HUES64 (cell line): ENCODE measurements around the gene TSPAN4. TPM values are rescaled to one million over a fixed set of nuclear protein-coding genes. Genes with fewer than 3 reads are reported as not detected.

ENCODE experiments used
- H3K27ac ChIP-seq: 2 replicates; pipeline ENCODE4 v1.7.0; 2013; ENCODE audit warnings: low read depth, low read length, inconsistent platforms
- H3K27me3 ChIP-seq: 2 replicates; pipeline ENCODE4 v1.6.1; 2013; ENCODE audit warnings: mild to moderate bottlenecking, low read length; ENCODE audit not compliant: insufficient read depth
- H3K36me3 ChIP-seq: 2 replicates; pipeline ENCODE4 v1.6.1; 2013; ENCODE audit warnings: mild to moderate bottlenecking, low read length; ENCODE audit not compliant: insufficient read depth
- H3K4me1 ChIP-seq: 2 replicates; pipeline ENCODE4 v1.6.1; 2013; ENCODE audit warnings: mild to moderate bottlenecking, low read length, moderate library complexity; ENCODE audit not compliant: insufficient read depth
- H3K4me3 ChIP-seq: 2 replicates; pipeline ENCODE4 v1.5.1; 2013; ENCODE audit warnings: mild to moderate bottlenecking, low read length, moderate library complexity
- H3K9ac ChIP-seq: 2 replicates; pipeline ENCODE4 v1.6.1; 2013; ENCODE audit warnings: mild to moderate bottlenecking, low read depth, low read length
- H3K9me3 ChIP-seq: 2 replicates; pipeline ENCODE4 v1.6.1; 2013; ENCODE audit warnings: low read depth, low read length; ENCODE audit not compliant: insufficient read depth
- WGBS: fragments of 150-250, 120-280 bp; methylation state at CpG from one replicate; pipeline ENCODE4 v1.1.7; 2013; ENCODE audit warnings: missing lambda C conversion rate; 5-methylcytosine and 5-hydroxymethylcytosine counted together
- polyA plus RNA-seq, 2 experiments: library from polyadenylated mRNA; stranded (reverse); fragments of 50-300 nt; gene quantifications; one replicate each; pipeline ENCODE4 v1.2.3, GENCODE V29; 2013

Gene TSPAN4, protein sequence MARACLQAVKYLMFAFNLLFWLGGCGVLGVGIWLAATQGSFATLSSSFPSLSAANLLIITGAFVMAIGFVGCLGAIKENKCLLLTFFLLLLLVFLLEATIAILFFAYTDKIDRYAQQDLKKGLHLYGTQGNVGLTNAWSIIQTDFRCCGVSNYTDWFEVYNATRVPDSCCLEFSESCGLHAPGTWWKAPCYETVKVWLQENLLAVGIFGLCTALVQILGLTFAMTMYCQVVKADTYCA
- polyA plus RNA-seq (2013, experiment 1 of 2) = 46.6 TPM
- 46.0 TPM for polyA plus RNA-seq (2013, experiment 2 of 2)

- Histone ChIP-seq H3K4me1 (peaks cover 12% of the 10 kb centered on the region), H3K27ac (peak within 1 kb of the TSS; percentile 98), H3K36me3 (peaks cover 33% of the 10 kb centered on the region), H3K9ac (peak within 1 kb of the TSS; percentile 100), H3K4me3 (peak within 1 kb of the TSS; percentile 100), H3K27me3 (no peaks in the 10 kb centered on the region), H3K9me3 (no peaks in the 10 kb centered on the region)
- WGBS = under 1% methylated on average over 87 of the region's 87 CpGs
Measured at GRCh38 chr11:842370-843002, at the start of gene TSPAN4, which contains the start of gene POLR2L. Gene TSPAN4, plus strand, starts transcription at chr11:842852. Its CDS starts 7,453 bp downstream, at chr11:850305. Gene POLR2L, minus strand, starts transcription at chr11:842529. Its CDS starts 21 bp downstream, at chr11:842508.

DNA sequence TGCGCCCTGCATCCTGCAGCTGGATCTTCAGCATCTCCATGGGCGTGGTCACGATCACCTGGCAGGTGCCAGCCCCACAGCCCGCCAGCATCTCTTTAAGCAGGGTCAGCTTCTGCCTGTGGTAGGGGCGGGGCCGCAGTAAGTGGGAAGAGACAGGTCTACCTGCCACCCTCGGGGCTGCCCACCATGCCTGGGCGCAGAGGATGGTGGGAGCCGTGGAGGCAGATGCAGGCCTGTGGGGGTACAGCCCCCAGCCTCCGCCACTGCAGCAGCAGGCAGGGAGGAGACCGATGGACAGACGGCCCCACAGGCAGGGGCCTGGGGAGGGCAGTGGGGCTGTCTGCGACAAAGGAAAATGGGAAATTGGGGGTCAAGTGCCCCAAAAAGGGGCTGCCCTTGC lies 49.8 kb upstream of the TSPAN4 start:
- no peak overlapping the region for H3K27ac ChIP-seq
- WGBS = 93% methylated on average over 13 of the region's 13 CpGs
- no peaks in the 10 kb centered on the region for H3K27me3 ChIP-seq
- H3K4me1 ChIP-seq = peaks cover 9% of the 10 kb centered on the region; the same call in 1 of the 2 replicates
- H3K9me3 ChIP-seq = no peaks in the 10 kb centered on the region
- H3K4me3 ChIP-seq = no peak overlapping the region
- no peak overlapping the region for H3K9ac ChIP-seq
- peaks cover 26% of the 10 kb centered on the region; the same call in 1 of the 2 replicates for H3K36me3 ChIP-seq

DNA sequence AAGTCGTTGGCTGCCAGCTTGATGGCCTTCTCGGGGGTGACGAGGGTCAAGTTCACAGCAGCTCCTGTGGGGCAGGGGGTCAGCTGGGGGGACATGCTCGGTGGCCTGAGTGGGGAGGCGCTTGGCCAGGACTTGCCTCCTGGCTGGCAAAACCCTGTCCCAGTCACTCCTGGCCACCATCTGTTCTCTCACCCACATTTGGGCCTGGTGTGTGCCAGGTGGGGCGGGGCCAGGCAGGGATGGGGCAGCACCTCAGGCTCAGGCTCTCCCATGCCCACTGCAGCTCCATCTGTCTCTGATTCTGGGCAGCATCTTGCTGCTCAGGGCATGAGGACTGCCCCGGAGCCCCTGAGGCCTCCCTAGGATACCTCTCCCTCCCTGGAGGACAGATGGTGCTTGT lies 49.1 kb upstream of the TSPAN4 start:
- 89% methylated on average over 7 of the region's 7 CpGs for WGBS
- H3K4me1 ChIP-seq = peaks cover 9% of the 10 kb centered on the region; the same call in 1 of the 2 replicates
- H3K27ac ChIP-seq = no peak overlapping the region
- no peak overlapping the region for H3K4me3 ChIP-seq
- no peaks in the 10 kb centered on the region for H3K27me3 ChIP-seq
- peaks cover 26% of the 10 kb centered on the region; the same call in 1 of the 2 replicates for H3K36me3 ChIP-seq
- H3K9ac ChIP-seq = no peak overlapping the region
- H3K9me3 ChIP-seq = no peaks in the 10 kb centered on the region

DNA sequence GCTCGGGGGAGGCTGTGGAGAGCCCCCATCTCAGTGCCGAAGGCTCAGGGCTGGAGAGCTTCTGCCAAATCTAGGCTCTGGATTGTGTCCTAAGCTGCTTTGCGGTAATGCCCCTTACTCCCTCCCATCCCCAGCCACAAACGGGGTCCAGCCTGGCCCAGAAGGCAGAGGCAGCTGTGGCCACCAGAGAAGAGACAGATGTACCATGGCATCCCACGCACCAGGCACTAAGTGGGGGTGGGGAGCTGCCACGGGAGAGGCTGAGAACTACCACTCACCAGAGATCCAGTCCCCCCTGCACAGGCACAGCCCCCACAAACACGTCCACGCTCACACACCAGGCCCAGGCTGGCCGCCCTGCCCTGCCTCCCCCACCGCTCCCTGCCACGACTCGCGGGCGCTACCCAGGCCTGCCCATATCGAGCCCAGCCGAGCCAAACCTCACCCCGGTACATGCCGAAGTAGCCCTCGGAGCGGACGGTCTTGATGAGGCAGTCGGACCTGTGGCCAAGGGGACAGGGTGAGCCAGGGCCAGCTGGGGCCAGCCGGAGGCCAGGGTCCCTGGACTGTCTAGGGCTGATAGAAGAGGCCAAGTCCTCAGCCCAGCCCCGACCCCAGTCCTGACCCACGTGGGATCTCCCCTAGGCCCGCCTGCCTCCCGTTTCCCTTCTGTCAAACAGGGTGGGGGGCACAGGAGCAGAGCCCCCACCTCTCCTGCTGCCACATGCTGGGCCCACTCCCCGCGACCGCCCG lies 48.5 kb upstream of the TSPAN4 start:
- Histone ChIP-seq H3K4me3 (no peak overlapping the region), H3K9me3 (no peaks in the 10 kb centered on the region), H3K27me3 (no peaks in the 10 kb centered on the region), H3K9ac (no peak overlapping the region), H3K27ac (no peak overlapping the region), H3K36me3 (peaks cover 26% of the 10 kb centered on the region; the same call in 1 of the 2 replicates), H3K4me1 (peaks cover 9% of the 10 kb centered on the region; the same call in 1 of the 2 replicates)
- 95% methylated on average over 31 of the region's 31 CpGs for WGBS

- Histone ChIP-seq H3K27ac (no peak overlapping the region), H3K9me3 (no peaks in the 10 kb centered on the region), H3K4me1 (peaks cover 9% of the 10 kb centered on the region; the same call in 1 of the 2 replicates), H3K36me3 (peaks cover 29% of the 10 kb centered on the region; the same call in 1 of the 2 replicates), H3K27me3 (no peaks in the 10 kb centered on the region), H3K4me3 (no peak overlapping the region), H3K9ac (no peak overlapping the region)
- WGBS = 86% methylated on average over 37 of the region's 38 CpGs
Measured at GRCh38 chr11:794766-795633, 47.7 kb upstream of the TSPAN4 start.

GRCh38 chr11:795634-796564 lies 46.8 kb upstream of the TSPAN4 start:
- Histone ChIP-seq H3K9me3 (no peaks in the 10 kb centered on the region), H3K27ac (no peak overlapping the region), H3K27me3 (no peaks in the 10 kb centered on the region), H3K4me3 (no peak overlapping the region), H3K4me1 (0 out of 2 replicates have a peak, but pooled peaks cover 5% of the 10 kb centered on the region), H3K9ac (no peak overlapping the region), H3K36me3 (peaks cover 32% of the 10 kb centered on the region; the same call in 1 of the 2 replicates)
- 43% methylated on average over 22 of the region's 26 CpGs for WGBS

DNA sequence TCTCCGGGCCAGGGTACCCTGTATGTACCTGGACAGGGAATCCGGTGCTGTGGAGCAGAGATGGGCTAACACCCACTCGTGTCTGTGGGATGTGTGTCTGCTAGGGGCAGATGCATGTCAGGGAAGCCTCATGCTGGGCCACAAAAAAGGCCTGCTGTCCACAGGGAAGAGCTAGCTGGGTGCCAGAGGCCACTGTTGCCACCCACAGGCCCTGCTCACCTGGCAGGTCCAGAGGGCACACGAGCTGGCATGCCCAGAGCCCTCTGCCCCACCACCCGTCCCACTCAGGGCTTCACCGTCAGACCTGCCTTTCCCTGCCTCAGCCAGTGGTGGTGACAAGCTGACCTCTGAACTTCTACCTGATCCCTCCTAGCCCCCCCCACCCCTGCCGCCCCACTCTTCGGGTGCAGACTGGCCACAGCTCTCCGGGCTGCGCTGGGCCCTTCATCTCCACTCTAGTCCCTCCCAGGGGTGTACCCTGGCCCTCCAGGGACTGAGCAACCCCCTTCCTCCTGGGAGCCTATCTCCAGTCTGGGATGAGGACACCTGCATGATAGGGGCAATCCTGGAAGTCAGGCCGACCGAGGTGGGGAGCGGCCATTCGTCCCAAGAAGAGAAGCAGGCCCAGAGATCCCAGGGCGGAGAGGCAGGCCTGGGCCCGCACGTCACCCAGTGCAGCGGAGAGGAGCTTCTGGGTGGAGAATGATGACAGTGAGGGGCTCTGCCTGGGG lies 45.9 kb upstream of the TSPAN4 start:
- peak overlapping the region; percentile 84 for H3K4me3 ChIP-seq
- H3K36me3 ChIP-seq = peaks cover 27% of the 10 kb centered on the region; the same call in 1 of the 2 replicates
- no peaks in the 10 kb centered on the region for H3K27me3 ChIP-seq
- 0 out of 2 replicates have a peak, but pooled peaks cover 5% of the 10 kb centered on the region for H3K4me1 ChIP-seq
- H3K9ac ChIP-seq = no peak overlapping the region
- no peaks in the 10 kb centered on the region for H3K9me3 ChIP-seq
- 39% methylated on average over 18 of the region's 18 CpGs for WGBS
- H3K27ac ChIP-seq = peak overlapping the region; percentile 87; the same call in 1 of the 2 replicates

- peak overlapping the region; percentile 87 for H3K9ac ChIP-seq
- peak overlapping the region; percentile 87 for H3K27ac ChIP-seq
- peaks cover 23% of the 10 kb centered on the region for H3K36me3 ChIP-seq
- H3K9me3 ChIP-seq = no peaks in the 10 kb centered on the region
- H3K27me3 ChIP-seq = no peaks in the 10 kb centered on the region
- 0 out of 2 replicates have a peak, but pooled peaks cover 5% of the 10 kb centered on the region for H3K4me1 ChIP-seq
- H3K4me3 ChIP-seq = peak overlapping the region; percentile 84
- WGBS = under 1% methylated on average over 57 of the region's 57 CpGs
Measured at GRCh38 chr11:797296-798092, 45.2 kb upstream of the TSPAN4 start.
